Measurements from ENCODE around the gene SLC35D2.
"Not testable (repeated sequence)": the region's sequence is repeated elsewhere in the genome, so short reads cannot be mapped to it uniquely, and the experiment has no call there.

Gene SLC35D2

DNA sequence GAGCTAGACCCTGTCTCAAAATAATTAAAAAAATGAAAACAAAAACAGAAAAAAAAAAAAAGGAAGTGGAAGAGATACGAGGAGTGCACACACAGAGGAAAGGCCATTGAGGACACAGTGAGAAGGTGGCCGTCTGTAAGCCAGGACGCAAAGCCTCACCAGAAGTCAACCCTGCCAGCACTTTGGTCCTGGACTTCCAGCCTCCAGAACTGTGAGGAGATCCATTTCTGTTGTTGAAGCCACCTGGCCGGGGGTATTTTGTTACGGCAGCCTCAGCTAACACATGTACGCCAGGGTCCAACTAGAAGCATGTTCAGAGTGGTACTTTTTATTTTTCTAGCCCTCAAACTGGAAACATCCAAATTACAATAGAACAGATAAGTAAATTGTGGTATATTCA lies 21.8 kb downstream of the SLC35D2 start:
- no peak for DNase-seq (ENCODE audit: low spot score)

DNA sequence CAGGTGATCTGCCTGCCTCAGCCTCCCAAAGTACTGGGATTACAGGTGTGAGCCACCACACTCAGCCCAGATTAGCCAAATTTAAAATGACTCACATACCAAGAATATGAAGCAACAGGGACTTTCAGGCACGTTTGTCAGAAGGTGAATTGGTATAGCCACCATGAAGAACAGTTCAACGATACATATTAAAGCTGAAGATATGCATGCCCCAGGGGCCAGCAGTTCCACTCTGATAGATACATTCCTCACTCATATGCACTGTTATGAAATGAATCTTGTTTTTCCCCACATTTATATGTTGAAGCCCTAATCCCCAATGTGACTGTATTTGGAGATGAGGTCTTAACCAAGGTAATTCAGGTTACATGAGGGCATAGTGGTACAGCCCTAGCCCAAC lies 22.5 kb downstream of the SLC35D2 start:
- DNase-seq (ENCODE audit: low spot score): no peak

DNA sequence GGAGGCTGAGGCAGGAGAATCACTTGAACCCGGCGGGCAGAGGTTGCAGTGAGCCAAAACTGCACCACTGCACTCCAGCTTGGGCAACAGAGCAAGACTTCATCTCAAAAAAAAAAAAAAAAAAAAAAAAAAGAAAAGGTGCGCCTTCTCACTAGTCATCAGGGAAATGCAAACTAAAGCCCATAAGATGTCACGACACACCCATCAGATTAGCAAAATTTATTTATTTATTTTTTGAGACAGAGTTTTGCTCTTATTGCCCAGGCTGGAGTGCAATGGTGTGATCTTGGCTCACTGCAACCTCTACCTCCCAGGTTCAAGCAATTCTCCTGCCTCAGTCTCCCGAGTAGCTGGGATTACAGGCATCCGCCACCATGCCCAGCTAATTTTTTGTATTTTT lies 23.0 kb downstream of the SLC35D2 start:
- DNase-seq (ENCODE audit: low spot score): not testable (repeated sequence)

DNA sequence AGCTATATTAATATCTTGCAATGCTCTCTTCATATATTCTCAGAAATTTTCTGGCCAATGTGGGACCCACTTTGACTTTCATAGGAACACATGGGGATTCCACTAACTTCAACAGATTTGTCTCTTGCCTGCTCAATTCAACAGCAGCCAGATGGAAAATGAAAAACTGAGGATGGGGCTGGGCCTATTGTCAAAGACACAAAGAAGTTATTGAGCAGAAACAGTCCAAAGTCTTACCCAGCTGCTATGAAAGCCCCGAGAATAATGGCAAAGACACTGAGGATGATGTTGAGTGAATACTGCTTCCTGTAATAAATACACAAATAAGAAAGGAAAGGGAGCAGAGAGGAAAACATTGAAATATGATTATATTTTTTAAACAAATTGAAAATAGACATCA lies 32.6 kb downstream of the SLC35D2 start:
- no peak for DNase-seq (ENCODE audit: low spot score)

DNA sequence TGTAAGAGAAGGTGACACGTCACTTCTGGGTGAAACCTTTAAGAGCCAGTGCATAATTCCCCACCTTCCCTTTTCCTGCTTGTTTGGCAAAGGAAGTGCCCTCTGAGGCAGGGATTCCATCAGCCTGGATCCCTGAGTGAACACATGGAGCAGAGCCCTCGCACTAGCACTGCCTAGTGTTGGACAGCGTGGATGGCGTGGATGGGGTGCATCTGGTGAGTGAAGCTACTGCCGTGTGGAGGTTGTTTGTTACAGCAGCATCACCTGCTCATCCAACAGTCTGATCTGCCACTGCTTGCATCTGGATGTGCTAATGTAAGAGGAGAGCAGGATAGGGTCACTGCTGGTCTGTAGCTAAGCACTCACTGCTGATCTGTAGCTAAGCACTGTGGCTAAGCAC lies 35.2 kb downstream of the SLC35D2 start:
- DNase-seq (ENCODE audit: low spot score): no peak

DNA sequence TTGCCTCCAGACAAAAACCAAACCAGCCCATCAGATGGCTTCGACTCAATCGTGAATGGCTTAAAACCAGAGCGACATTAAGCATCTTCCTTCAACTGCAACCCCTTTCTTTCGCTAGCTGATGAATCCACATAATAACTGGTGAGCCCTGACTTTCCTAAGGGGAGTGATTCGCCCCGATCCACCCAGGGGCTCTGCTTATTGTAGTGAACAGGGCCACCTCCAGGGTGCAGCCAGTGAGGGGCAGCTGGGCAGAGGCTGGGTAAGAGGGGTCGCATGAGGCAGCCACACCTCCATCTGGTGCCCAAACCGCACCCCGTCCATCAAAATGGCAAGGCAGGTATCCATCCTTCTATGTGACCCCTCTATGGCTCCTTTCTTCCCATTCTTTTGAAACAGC lies 38.0 kb downstream of the SLC35D2 start:
- DNase-seq (ENCODE audit: low spot score): no peak

DNA sequence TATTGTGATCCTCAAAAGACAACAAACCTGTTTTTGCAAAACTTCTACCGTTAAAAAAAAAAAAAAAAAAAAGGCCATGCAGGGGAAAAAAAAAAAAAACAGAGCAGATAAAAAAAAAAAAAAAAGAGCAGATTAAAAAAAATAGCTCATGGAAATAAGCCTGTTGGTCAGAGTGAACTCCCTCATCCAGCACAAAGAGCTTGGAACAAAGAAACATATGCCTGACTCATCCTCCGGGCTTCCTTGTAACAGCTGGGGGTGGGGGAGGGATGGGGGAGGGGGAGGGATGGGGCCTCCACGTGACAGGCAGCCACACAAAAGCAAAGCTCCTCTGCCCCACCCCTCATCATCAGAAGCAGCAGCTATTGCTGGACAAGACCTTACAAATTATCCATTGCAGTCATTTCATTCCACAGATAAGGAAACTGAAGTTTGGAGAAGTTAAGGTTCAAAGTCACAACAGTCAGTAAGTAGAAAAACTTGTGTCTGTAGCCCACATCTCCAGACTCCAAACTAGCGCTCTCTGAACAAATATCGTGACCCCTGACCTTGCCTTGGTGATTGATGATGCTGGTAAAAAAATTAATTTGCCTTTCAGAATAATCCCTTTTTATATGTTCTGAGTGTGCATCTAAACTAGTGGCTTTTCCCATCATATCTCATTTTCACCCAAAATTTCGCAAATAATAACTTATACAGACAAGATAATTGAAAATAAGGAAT lies 38.9 kb downstream of the SLC35D2 start:
- peak; percentile 92 for DNase-seq (ENCODE audit: low spot score)

DNA sequence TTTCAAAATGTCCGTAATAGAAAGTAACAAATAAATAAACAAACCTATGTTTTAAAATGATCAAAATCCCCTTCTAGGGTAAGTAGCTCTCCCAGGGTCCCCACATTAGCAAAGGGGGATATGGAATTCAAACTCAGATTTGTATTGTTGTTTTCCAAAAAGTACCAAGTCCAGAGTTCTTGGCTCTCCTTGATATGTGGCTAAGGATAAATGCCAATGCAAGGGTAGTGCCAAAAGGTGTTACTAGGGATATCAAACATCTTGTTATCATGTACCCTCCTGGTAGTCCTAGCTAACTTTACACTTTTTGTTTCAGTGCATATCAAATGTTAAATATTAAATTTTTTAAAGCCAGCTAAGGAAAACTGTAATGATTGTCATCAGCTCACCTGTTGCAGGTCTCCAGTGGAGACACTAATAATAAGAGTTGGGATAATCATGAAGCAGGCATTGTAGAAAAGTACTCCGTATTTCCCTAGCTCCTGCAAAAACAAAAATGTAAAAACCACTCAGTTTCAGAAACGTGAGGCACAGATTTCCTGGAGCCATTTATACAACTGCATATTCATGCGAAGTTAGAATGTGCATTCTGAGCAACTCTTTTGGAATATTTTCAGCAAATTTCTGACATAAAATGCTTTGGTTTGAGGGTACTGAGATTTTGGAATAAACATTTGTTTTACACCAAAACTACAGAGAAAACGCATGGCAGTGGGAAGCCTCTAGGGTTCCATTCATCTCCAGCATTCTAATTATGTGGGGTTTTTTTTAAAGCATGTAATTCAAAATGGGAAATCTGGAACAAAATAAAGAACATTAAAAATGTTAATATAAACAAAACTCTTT lies 39.8 kb downstream of the SLC35D2 start:
- DNase-seq (ENCODE audit: low spot score): no peak

DNA sequence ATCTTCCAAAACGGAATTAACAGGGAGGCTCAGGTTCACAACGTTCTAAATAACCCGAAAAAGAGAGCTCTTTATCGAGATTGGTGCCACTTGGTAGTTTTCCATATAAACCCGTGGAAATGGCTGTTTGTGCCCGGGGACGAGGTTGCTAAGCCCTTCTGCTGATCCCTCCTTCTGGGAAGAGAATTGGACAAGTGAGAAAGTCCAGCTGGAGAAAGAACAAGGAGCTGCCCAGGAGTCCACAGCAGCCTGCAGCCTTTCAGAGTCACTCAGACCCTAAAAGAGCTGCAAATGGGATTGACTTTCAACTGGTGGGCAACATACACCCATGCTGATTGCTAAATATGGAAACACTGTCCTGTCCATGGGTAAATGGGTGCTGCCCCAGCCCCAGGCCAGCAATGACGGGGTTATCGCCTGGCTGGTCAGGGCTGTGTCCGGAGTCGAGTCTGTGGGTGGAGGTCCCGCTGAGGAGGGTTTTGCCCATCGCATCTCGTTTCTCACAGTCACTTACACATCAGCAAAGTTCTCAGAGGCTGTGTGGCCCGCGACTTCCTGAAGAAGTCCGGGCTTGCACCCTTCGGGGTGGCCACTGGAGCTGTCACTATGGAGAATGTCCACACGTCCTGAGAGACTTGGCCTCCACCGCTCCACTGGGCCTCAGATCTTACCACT lies 40.8 kb downstream of the SLC35D2 start:
- DNase-seq (ENCODE audit: low spot score): no peak

DNA sequence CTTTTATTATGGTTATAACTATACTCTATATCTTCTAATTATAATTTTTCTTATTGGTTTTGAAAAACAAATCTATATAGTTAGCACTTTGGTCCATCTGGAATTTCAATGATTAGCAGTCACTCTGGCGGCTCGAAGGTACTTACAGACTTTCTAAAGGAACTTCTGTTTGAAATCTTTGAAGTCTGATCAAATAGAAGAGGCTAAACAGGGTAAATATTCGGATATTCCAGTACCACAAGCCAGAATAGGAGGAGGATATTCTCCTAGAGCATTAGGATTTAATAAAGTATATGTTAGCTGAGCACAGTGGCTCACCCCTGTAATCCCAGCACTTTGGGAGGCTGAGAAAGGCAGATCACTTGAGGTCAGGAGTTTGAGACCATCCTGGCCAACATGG lies 42.8 kb downstream of the SLC35D2 start:
- DNase-seq (ENCODE audit: low spot score): no peak

DNA sequence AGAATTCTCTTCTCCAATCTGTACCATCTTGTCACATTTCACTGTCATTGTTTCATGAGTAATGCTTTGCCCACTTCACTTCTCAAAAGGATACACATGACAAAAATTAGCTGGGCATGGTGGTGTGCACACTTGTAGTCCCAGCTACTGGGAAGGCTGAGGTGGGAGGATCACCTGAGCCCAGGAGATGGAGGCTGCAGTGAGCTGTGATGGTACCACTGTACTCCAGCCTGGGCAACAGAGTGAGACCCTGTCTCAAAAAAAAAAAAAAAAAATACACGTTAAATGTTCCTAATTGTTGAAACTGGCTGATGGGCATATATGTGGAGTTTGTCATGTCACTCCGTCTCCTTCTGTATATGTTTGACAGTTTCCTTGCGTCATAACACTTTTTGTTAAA lies 45.2 kb downstream of the SLC35D2 start:
- no peak for DNase-seq (ENCODE audit: low spot score)

DNA sequence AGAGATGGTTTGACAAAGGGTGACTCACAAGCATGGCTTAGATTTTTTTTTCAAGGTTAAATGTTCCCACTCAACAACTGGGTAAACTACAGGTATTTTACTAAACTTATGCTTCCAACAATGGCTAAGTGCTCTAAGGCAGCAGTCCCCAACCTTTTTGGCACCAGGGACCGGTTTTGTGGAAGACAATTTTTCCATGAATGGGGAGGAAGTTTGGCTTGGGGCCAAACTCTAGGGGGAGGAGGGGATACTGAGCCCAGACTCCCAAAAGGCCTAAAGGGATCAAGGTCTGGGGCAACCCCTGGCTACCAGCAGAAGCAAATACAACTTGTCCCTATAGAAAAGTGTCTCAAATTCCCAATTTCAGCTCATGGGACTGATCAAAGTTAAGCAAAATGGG lies 49.6 kb downstream of the SLC35D2 start:
- DNase-seq (ENCODE audit: low spot score): no peak

DNA sequence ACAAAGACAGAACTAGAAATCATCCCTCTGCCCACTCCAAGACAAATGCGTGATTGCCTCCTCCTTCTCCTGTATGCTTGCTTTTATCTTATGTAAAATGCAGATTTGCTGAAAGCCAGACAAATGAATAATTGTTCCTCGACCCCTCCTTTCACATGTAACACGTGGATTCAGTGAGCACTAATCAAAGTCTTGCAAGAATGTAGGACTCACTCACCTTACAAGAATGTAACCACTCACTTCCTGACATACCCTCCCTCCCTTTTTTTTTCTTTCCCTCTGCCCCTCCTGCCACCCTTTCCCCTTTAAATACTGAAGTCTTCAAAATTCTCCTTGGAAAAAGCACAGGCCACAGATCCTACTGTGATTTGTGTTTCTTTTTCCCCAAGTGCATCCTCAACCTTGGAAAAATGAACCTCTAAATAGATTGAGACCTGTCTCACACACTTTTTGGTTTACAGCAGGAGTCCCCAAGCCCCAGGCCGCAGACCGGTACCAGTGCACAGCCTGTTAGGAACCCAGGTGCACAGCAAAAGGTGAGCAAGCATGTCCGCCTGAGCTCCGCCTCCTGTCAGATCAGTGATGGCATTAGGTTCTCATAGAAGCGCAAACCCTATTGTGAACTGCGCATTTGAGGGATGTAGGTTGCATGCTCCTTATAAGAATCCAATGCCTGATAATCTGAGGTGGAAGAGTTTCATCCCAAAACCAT lies 52.1 kb downstream of the SLC35D2 start:
- DNase-seq (ENCODE audit: low spot score): no peak

DNA sequence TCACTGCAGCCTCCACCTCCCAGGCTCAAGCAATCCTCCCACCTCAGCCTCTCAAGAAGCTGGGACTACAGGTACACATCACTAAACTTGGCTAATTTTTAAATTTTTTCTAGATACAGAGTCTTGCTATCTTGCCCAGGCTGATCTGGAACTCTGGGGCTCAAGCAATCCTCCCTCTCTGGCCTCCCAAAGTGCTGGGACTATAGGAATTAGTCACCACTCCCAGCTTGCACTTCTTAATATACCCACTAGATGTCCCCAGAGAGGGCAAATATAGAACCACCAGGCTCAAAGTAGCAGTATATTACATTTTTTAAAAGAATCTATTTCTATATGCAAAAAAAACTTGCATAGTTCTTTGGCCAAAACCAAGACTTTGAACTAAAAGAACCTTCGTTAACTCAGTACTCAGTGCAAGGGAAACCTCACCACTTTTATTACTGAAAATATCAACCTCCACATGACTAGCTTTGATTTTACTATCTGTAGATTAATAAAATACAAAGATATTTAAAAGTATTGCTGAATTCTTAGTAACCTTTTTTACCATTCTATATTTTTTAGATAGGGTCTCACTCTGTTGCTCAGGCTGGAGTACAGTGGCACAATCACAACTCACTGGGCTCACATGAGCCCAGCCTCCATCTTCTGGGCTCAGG lies 55.7 kb downstream of the SLC35D2 start:
- peak; percentile 67 for DNase-seq (ENCODE audit: low spot score)

DNA sequence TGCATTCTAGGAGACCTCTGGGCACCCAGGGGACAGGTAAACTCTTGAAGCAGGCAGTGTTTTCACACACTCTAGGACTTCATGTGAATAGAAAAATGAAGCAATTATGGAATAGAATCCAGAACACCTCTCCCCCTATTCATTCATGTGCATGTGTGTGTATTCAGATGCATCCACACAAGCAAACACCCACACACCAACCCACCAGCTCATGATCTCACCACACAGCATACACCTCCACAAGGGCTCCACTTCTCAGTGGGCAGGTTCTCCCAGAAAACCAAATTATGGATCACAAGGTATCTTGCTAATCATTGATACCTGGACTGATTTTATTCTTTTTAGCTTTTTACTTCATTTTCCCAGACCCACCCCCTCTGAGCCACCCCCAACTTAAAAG lies 60.3 kb downstream of the SLC35D2 start:
- DNase-seq (ENCODE audit: low spot score): no peak

DNA sequence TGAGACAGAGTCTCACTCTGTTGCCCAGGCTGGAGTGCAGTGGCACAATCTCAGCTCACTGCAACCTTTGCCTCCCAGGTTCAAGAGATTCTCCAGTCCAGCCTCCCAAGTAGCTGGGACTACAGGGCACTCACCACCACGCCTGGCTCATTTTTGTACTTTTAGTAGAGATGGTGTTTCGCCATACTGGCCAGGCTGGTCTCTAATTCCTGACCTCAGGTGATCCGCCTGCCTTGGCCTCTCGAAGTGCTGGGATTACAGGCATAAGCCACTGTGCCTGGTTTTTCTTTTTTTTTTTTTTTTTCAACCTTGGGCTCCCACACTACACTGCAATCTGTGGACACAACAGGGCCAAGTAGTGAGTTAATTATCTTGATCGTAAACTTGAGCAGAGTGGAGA lies 60.8 kb downstream of the SLC35D2 start:
- DNase-seq (ENCODE audit: low spot score): not testable (repeated sequence)

DNA sequence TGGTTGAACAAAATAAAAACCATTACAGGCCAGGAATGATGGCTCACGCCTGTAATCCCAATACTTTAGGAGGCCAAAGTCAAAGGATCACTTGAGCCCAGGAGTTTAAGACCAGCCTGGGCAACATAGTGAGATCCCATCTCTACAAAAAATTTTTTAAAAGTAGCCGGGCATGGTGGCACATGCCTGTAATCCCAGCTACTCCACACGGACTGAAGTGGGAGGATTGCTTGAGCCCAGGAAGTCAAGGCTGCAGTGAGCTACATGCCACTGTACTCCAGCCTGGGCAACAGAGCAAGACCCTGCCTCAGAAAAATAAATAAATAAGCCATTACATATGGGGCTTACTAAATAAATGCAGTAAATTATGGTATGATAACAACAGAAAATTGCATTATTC lies 61.3 kb downstream of the SLC35D2 start:
- not testable (repeated sequence) for DNase-seq (ENCODE audit: low spot score)

DNA sequence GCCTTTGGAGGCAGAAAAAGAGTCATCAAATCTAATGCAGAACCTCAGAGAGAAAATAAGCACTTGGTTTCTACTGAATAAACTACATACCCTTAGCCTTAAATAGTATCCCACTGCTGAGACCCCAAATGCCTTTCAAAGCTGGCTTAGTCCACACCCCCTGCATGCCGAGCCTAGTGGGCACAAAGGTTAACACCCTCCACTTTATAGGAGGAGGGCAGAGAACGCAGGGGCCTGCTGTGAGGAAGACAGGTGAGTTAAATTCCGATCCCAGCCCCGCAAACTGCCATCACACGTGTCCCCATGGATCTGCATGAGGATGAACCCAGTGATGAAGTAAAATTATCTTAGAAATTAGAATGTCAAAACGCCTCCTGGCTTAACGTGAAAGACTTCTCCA lies 62.0 kb downstream of the SLC35D2 start:
- no peak for DNase-seq (ENCODE audit: low spot score)

DNA sequence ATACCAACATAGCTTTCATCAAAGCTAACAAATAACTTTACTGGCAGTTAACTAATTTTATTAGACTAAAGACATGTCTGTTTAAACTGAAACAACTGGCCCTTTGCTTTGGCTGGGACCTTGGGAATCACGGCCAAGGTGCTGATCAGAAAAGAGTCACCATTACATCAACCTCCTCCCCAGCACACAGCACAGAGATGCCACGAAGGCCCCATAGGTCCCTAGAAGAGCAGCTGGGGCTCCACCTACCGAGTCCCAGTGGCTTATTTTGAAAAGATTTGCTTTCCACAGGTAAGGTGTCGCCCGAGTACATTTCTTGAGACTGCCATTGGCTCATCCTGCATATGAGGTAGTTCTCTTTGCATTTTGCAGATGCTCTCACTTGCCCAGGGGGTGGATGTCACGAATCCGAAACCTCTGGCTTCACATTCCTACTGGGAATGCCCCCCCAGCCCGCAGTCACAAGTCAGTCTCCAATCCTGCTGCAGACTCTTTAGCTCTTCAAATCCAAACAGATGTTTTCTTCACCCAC lies 62.7 kb downstream of the SLC35D2 start:
- DNase-seq (ENCODE audit: low spot score): no peak

DNA sequence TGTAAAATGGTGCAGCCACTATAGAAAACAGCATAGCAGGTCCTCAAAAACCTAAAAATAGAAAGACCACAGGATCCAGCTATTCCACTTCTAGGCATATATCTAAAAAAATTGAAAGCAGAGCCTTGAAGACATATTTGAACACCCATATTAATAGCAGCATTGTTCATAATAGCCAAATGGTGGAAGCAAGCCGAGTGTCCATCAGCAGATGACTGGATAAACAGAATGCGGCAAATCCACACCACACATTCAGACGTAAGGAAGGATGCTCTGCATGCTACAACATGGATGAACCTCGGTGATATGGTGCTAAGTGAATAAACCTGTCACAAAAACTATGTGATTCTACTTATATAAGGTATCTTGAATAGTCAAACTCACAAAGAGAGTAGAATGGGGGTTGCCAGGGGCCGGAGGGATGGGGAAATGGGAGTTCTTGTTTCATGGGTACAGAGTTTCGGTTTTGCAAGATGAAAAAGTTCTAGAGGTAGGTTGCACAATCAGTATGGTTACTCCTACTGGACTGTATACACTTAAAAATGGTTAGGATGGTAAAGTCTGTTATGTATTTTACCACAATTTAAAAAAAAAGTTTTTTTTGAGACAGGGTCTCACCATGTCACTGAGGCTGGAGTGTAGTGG lies 64.5 kb downstream of the SLC35D2 start:
- DNase-seq (ENCODE audit: low spot score): no peak

All from AG08395 (cell line).